PC-3 (cell line): Measurements from ENCODE around the gene TBC1D9. TPM values are rescaled to one million over a fixed set of nuclear protein-coding genes. Genes with fewer than 3 reads are reported as not detected.
A peak's percentile ranks its signal among the peaks of the same experiment; 100 is the strongest.

Experiments
- ATAC-seq: fragments of 200-7000 bp; cut with Tn5 transposase; 2 replicates; pipeline ENCODE4 v1.9.1; 2020; ENCODE audit warnings: mild to moderate bottlenecking, moderate library complexity
- BruUV-seq: library from RNA; stranded (reverse); fragments of 400-500 nt; replicated peaks from 2 replicates; lab custom pipeline; 2021; lab: Mats Ljungman, UMichigan
- CTCF ChIA-PET: fragments of 300-600 bp; sonication (Branson Sonifier 250); formaldehyde crosslinking; loops from one replicate; lab custom pipeline; 2022; ENCODE audit warnings: antibody characterized with exemption; lab: Charles Lee
- POLR2A ChIA-PET: fragments of 300-600 bp; sonication (Branson Sonifier 250); formaldehyde crosslinking; loops from one replicate; lab custom pipeline; 2022; ENCODE audit warnings: antibody characterized with exemption; ENCODE audit not compliant: unreplicated experiment; lab: Charles Lee
- DNase-seq: peaks from one replicate; pipeline ENCODE4 v3.0.0-alpha.2; 2015
- H2AFZ ChIP-seq: fragments of 300-600 bp; sonication (generic); 2 replicates; pipeline ENCODE4 v1.6.0; 2016; ENCODE audit warnings: antibody characterized with exemption, low read length
- H3F3A ChIP-seq: fragments of 300-600 bp; sonication (generic); one replicate; pipeline ENCODE4 v1.6.0; 2017; ENCODE audit warnings: antibody characterized with exemption, low read length, control low read depth, mild to moderate bottlenecking; ENCODE audit not compliant: unreplicated experiment
- H3K27ac ChIP-seq: fragments of 300-600 bp; sonication (generic); 2 replicates; pipeline ENCODE4 v1.5.1; 2016; ENCODE audit warnings: mild to moderate bottlenecking, low read length
- H3K27me3 ChIP-seq: fragments of 300-600 bp; sonication (generic); 2 replicates; pipeline ENCODE4 v1.6.1; 2016; ENCODE audit warnings: low read length, mixed read lengths
- H3K36me3 ChIP-seq: fragments of 300-600 bp; sonication (generic); 2 replicates; pipeline ENCODE4 v1.6.1; 2016; ENCODE audit warnings: low read depth, mixed run types, low read length, mixed read lengths
- H3K4me1 ChIP-seq: fragments of 300-600 bp; sonication (generic); 2 replicates; pipeline ENCODE4 v1.5.1; 2016; ENCODE audit warnings: low read length; ENCODE audit not compliant: insufficient read depth
- H3K4me2 ChIP-seq: fragments of 300-600 bp; sonication (generic); 2 replicates; pipeline ENCODE4 v1.6.0; 2016; ENCODE audit warnings: low read length
- H3K4me3 ChIP-seq: fragments of 300-600 bp; sonication (generic); 2 replicates; pipeline ENCODE4 v1.5.1; 2016; ENCODE audit warnings: mild to moderate bottlenecking, low read length, mixed read lengths
- H3K79me2 ChIP-seq: fragments of 300-600 bp; sonication (generic); 2 replicates; pipeline ENCODE4 v1.6.1; 2017; ENCODE audit warnings: low read length, mixed read lengths
- H3K9ac ChIP-seq: fragments of 300-600 bp; sonication (generic); 2 replicates; pipeline ENCODE4 v1.6.0; 2016; ENCODE audit warnings: mild to moderate bottlenecking, low read length
- H3K9me2 ChIP-seq: fragments of 300-600 bp; sonication (generic); replicated peaks from 2 replicates; pipeline ENCODE4 v1.6.1; 2016; ENCODE audit warnings: mixed run types, low read length, mixed read lengths
- H3K9me3 ChIP-seq: fragments of 300-600 bp; sonication (generic); 2 replicates; pipeline ENCODE4 v1.6.1; 2016; ENCODE audit warnings: low read length, mixed read lengths
- H4K20me1 ChIP-seq: fragments of 300-600 bp; sonication (generic); 2 replicates; pipeline ENCODE4 v1.6.1; 2016; ENCODE audit warnings: low read length, mixed read lengths
- CTCF ChIP-seq: fragments of 300-600 bp; sonication (generic); conservative IDR thresholded peaks from 2 replicates; pipeline ENCODE4 v1.5.1; 2017; ENCODE audit warnings: antibody characterized with exemption, low read depth, mild to moderate bottlenecking, low read length
- EZH2 ChIP-seq: fragments of 300-600 bp; sonication (generic); IDR thresholded peaks from one replicate; pipeline ENCODE4 v1.6.1; 2017; ENCODE audit warnings: antibody characterized with exemption, mild to moderate bottlenecking, low read length; ENCODE audit not compliant: unreplicated experiment
- EZH2phosphoT487 ChIP-seq: fragments of 300-600 bp; sonication (generic); IDR thresholded peaks from 2 replicates; pipeline ENCODE4 v1.6.1; 2018; ENCODE audit warnings: mild to moderate bottlenecking, antibody characterized with exemption, low read length, borderline replicate concordance
- intact Hi-C: fragments of 100-400 bp; cut with micrococcal nuclease; formaldehyde crosslinking; loops from 2 replicates; pipeline ENCODE4 v1.9.0; 2023
- total RNA-seq: library from RNA; depleted of rRNA; stranded (reverse); fragments of >200 nt; gene quantifications from 2 replicates; pipeline ENCODE4 v1.2.3, GENCODE V29; 2014

The TBC1D9 gene
- total RNA-seq, 1 experiment from 2014 or later: 11.2 TPM

GRCh38 chr4:140642674-140643437 lies 113.3 kb downstream of the TBC1D9 start:
- no peaks in the 10 kb centered on the region for H3K9me3 ChIP-seq
- intact Hi-C loops: no loop called here
- no peaks in the 10 kb centered on the region for H3K4me1 ChIP-seq
- ChIA-PET CTCF (no interaction called here), POLR2A (no interaction called here)
- no peaks in the 10 kb centered on the region for H3K27me3 ChIP-seq
- no peaks in the 10 kb centered on the region for H3K79me2 ChIP-seq
- no peak overlapping the region for H3K9ac ChIP-seq
- BruUV-seq: no TSS peak
- DNase-seq (no peak), ATAC-seq (no peak)
- no peak overlapping the region for H3K4me3 ChIP-seq
- H3K36me3 ChIP-seq: no peaks in the 10 kb centered on the region
- no peak for TF ChIP-seq CTCF
- TF ChIP-seq EZH2: no peak
- no peak for TF ChIP-seq EZH2phosphoT487
- H3K9me2 ChIP-seq: no peaks in the 10 kb centered on the region
- no peak overlapping the region for H3K4me2 ChIP-seq
- no peak overlapping the region for H2AFZ ChIP-seq
- no peaks in the 10 kb centered on the region for H3F3A ChIP-seq
- H4K20me1 ChIP-seq: no peaks in the 10 kb centered on the region
- H3K27ac ChIP-seq: no peak overlapping the region

GRCh38 chr4:140641789-140642439 lies 114.3 kb downstream of the TBC1D9 start:
- no peak overlapping the region for H3K4me2 ChIP-seq
- no peak overlapping the region for H3K4me3 ChIP-seq
- CTCF ChIA-PET: no interaction called here

GRCh38 chr4:140641105-140641555 lies 115.1 kb downstream of the TBC1D9 start:
- ChIA-PET CTCF (no interaction called here), POLR2A (no interaction called here)
- no peaks in the 10 kb centered on the region for H3K36me3 ChIP-seq
- DNase-seq (no peak), ATAC-seq (no peak)
- H3K4me3 ChIP-seq: no peak overlapping the region
- H3K9me2 ChIP-seq: no peaks in the 10 kb centered on the region
- H3K79me2 ChIP-seq: no peaks in the 10 kb centered on the region
- H3K9ac ChIP-seq: no peak overlapping the region
- TF ChIP-seq CTCF (no peak), EZH2 (no peak), EZH2phosphoT487 (no peak)
- no peak overlapping the region for H3K4me2 ChIP-seq
- no TSS peak for BruUV-seq
- no peak overlapping the region for H3K27ac ChIP-seq
- H2AFZ ChIP-seq: no peak overlapping the region
- intact Hi-C loops: no loop called here
- peaks cover 3% of the 10 kb centered on the region for H3K4me1 ChIP-seq
- no peaks in the 10 kb centered on the region for H4K20me1 ChIP-seq
- H3K27me3 ChIP-seq: no peaks in the 10 kb centered on the region
- H3K9me3 ChIP-seq: no peaks in the 10 kb centered on the region
- no peaks in the 10 kb centered on the region for H3F3A ChIP-seq

More at GRCh38 chr4:140641789-140642439, 114.3 kb downstream of the TBC1D9 start:
- Histone ChIP-seq H3K9ac (no peak overlapping the region), H3K4me1 (no peaks in the 10 kb centered on the region), H3K9me3 (no peaks in the 10 kb centered on the region), H3K27ac (no peak overlapping the region), H3K9me2 (no peaks in the 10 kb centered on the region), H4K20me1 (no peaks in the 10 kb centered on the region), H2AFZ (no peak overlapping the region), H3K79me2 (no peaks in the 10 kb centered on the region), H3K36me3 (no peaks in the 10 kb centered on the region), H3K27me3 (no peaks in the 10 kb centered on the region), H3F3A (no peaks in the 10 kb centered on the region)
- BruUV-seq: TSS peak; percentile 60
- DNase-seq (no peak), ATAC-seq (peak; percentile 70)
- TF ChIP-seq EZH2 (no peak), EZH2phosphoT487 (no peak)
- POLR2A ChIA-PET: no interaction called here
- intact Hi-C loops: no loop called here
